Dedifferentiated amniotic fluid mesenchymal stem cell (primary cell): ENCODE data around the gene RAD51B.

Experiments
- DNase-seq: peaks from one replicate; pipeline ENCODE4 v3.0.0-alpha.2; 2016; ENCODE audit errors: extremely low spot score

RAD51B gene

GRCh38 chr14:68593806-68594536, 774.4 kb downstream of the RAD51B start:
- DNase-seq: no peak

GRCh38 chr14:68594737-68595380, 775.3 kb downstream of the RAD51B start:
- DNase-seq: no peak

GRCh38 chr14:68596211-68596610, 776.6 kb downstream of the RAD51B start:
- no peak for DNase-seq

GRCh38 chr14:68596701-68597100, 777.1 kb downstream of the RAD51B start:
- no peak for DNase-seq

- no peak for DNase-seq
These were observed 778.5 kb downstream of the RAD51B start for GRCh38 chr14:68598089-68598488.

GRCh38 chr14:68598621-68599447, 779.3 kb downstream of the RAD51B start:
- peak; percentile 66 for DNase-seq

- DNase-seq: no peak
These were observed 780.5 kb downstream of the RAD51B start for GRCh38 chr14:68599896-68600610.

GRCh38 chr14:68602507-68602906, 782.9 kb downstream of the RAD51B start:
- DNase-seq: no peak

- DNase-seq: no peak
These were observed 784.2 kb downstream of the RAD51B start for GRCh38 chr14:68603533-68604360.

- DNase-seq: no peak
These were observed 784.8 kb downstream of the RAD51B start for GRCh38 chr14:68604361-68604730.

- DNase-seq: no peak
These were observed 785.2 kb downstream of the RAD51B start for GRCh38 chr14:68604822-68605221.

- DNase-seq: no peak
These were observed 786.6 kb downstream of the RAD51B start for GRCh38 chr14:68606176-68606575.

- no peak for DNase-seq
These were observed 787.1 kb downstream of the RAD51B start for GRCh38 chr14:68606644-68607043.

- DNase-seq: peak; percentile 21
These were observed 787.7 kb downstream of the RAD51B start for GRCh38 chr14:68607081-68607866.

GRCh38 chr14:68607867-68608573, 788.4 kb downstream of the RAD51B start:
- DNase-seq: no peak

GRCh38 chr14:68608574-68608962, 789.0 kb downstream of the RAD51B start:
- DNase-seq: no peak

GRCh38 chr14:68609012-68609411, 789.4 kb downstream of the RAD51B start:
- no peak for DNase-seq

GRCh38 chr14:68610251-68610793, 790.7 kb downstream of the RAD51B start:
- DNase-seq: no peak

GRCh38 chr14:68611599-68611998, 792.0 kb downstream of the RAD51B start:
- DNase-seq: no peak
